K562 (cell line): ENCODE measurements around the gene TGFBR1. TPM values are rescaled to one million over a fixed set of nuclear protein-coding genes. Genes with fewer than 3 reads are reported as not detected.

ENCODE experiments used
- ADNP ChIP-seq: fragments of 200-800 bp; sonication (Bioruptor generic); IDR thresholded peaks from 2 replicates; pipeline ENCODE4 v1.6.1; 2016; ENCODE audit warnings: missing genetic modification characterization, missing compliant biosample characterization
- BRF1 ChIP-seq: IDR thresholded peaks from 3 replicates; pipeline ENCODE4 v1.6.1; 2011; ENCODE audit warnings: borderline replicate concordance, mild to moderate bottlenecking; ENCODE audit not compliant: insufficient read length; ENCODE audit errors: extremely low read depth
- EGR1 ChIP-seq: fragments of 450-650 bp; conservative IDR thresholded peaks from 2 replicates; pipeline ENCODE4 v1.6.1; 2017; ENCODE audit warnings: mild to moderate bottlenecking
- FOXK2 ChIP-seq, 2 experiments: fragments of 450-650 bp; IDR thresholded peaks in 1 of 2; conservative IDR thresholded peaks in 1 of 2; 2 replicates each; pipeline ENCODE4 v1.6.1; 2016; ENCODE audit warnings: low read depth in 2 of 2, mild to moderate bottlenecking in 1 of 2
- FOXM1 ChIP-seq, 2 experiments: fragments of 450-650 bp in 1 of 2; sonication (generic) in 1 of 2; formaldehyde crosslinking in 1 of 2; IDR thresholded peaks; 2 replicates each; pipeline versions ENCODE4 v1.6.1 to v1.9.0; 2017 to 2022; ENCODE audit warnings: low read depth in 2 of 2, mild to moderate bottlenecking in 2 of 2, missing genetic modification reagents in 1 of 2, moderate library complexity in 1 of 2
- KAT2B ChIP-seq: IDR thresholded peaks from one replicate; pipeline ENCODE4 v1.6.1; 2012; ENCODE audit warnings: low read depth, mild to moderate bottlenecking, control low read depth, inconsistent platforms, low read length, moderate library complexity
- LEF1 ChIP-seq: fragments of 450-650 bp; IDR thresholded peaks from 2 replicates; pipeline ENCODE4 v1.6.1; 2016; ENCODE audit warnings: mild to moderate bottlenecking
- MEF2D ChIP-seq: conservative IDR thresholded peaks from 2 replicates; pipeline ENCODE4 v1.6.1; 2016; ENCODE audit warnings: low read depth, missing genetic modification characterization, missing compliant biosample characterization
- NCOR1 ChIP-seq: fragments of 450-650 bp; IDR thresholded peaks from 2 replicates; pipeline ENCODE4 v1.6.1; 2016; ENCODE audit warnings: mild to moderate bottlenecking, moderate library complexity
- RFX1 ChIP-seq: fragments of 450-650 bp; IDR thresholded peaks from 2 replicates; pipeline ENCODE4 v1.6.1; 2016; ENCODE audit warnings: mild to moderate bottlenecking, moderate library complexity
- RHOXF2B ChIP-seq: fragments of 250-450 bp; sonication (Bioruptor Pico); conservative IDR thresholded peaks from 2 replicates; pipeline ENCODE4 v1.5.1; 2021
- SLC30A9 ChIP-seq: fragments of 250-450 bp; sonication (Bioruptor Pico); IDR thresholded peaks from 2 replicates; pipeline ENCODE4 v1.8.0; 2022; ENCODE audit warnings: mild to moderate bottlenecking, moderate library complexity
- SRF ChIP-seq, 2 experiments: fragments of 250-450, 450-650 bp in 1 of 2; sonication (Bioruptor Pico) in 1 of 2; sonication (generic) in 1 of 2; formaldehyde crosslinking; IDR thresholded peaks; 2 replicates each; pipeline versions ENCODE4 v1.5.0 to v1.5.1; 2020 to 2022; ENCODE audit warnings: mild to moderate bottlenecking in 1 of 2, missing genetic modification reagents in 1 of 2
- TEAD1 ChIP-seq, 2 experiments: fragments of 450-650 bp in 1 of 2; sonication (generic) in 1 of 2; formaldehyde crosslinking; IDR thresholded peaks; 2 replicates each; pipeline versions ENCODE4 v1.4.0 to v1.8.0; 2020 to 2022; ENCODE audit warnings: mild to moderate bottlenecking in 2 of 2, missing genetic modification reagents in 1 of 2
- TEAD4 ChIP-seq, 2 experiments: sonication (generic) in 1 of 2; formaldehyde crosslinking in 1 of 2; IDR thresholded peaks; 2 replicates each; pipeline versions ENCODE4 v1.6.1 to v1.8.0; 2012 to 2022; ENCODE audit warnings: borderline replicate concordance in 1 of 2, inconsistent platforms in 1 of 2, low read length in 1 of 2, mild to moderate bottlenecking in 1 of 2, missing genetic modification reagents in 1 of 2
- TRIM24 ChIP-seq, 2 experiments: fragments of 450-650 bp; IDR thresholded peaks; 2 replicates each; pipeline ENCODE4 v1.6.1; 2016
- U2AF1 ChIP-seq: fragments of 200-400 bp; formaldehyde crosslinking; optimal IDR thresholded peaks from 2 replicates; pipeline ENCODE3; 2017; ENCODE audit warnings: mild to moderate bottlenecking, low read depth, low read length, moderate library complexity
- ZNF780A ChIP-seq: fragments of 250-450 bp; sonication (Bioruptor Pico); IDR thresholded peaks from 2 replicates; pipeline ENCODE4 v1.5.0; 2021; ENCODE audit warnings: mild to moderate bottlenecking
- polyA plus RNA-seq, 8 experiments: library from polyadenylated mRNA; depleted of rRNA in 4 of 8; stranded (reverse) in 5 of 8; unstranded in 3 of 8; fragments of >200 nt; fragmentation: Nextera tagmentation in 2 of 8; fragmentation: Illumina TruSeq in 1 of 8; extraction: Ambion mirVana in 2 of 8; extraction: Trizol in 1 of 8; gene quantifications; 2 replicates each; pipeline versions ENCODE4 v1.2.1 to v1.2.3, GENCODE V29; 2011 to 2014; ENCODE audit warnings: inconsistent platforms in 1 of 8, missing spikeins in 1 of 8
- total RNA-seq, 7 experiments: library from RNA; depleted of rRNA in 6 of 7; stranded (reverse); fragments of >200 nt in 6 of 7; fragmentation: Illumina TruSeq in 2 of 7; extraction: Trizol in 2 of 7; gene quantifications; 2 replicates each; pipeline versions ENCODE4 v1.2.1 to v1.2.3, GENCODE V29; 2011 to 2021; ENCODE audit warnings: low replicate concordance in 1 of 7
- TF ChIP-seq, protein P1 (sequence below): fragments of 450-650 bp; IDR thresholded peaks from 2 replicates; pipeline ENCODE4 v1.6.1; 2014; ENCODE audit warnings: low read depth, mild to moderate bottlenecking, moderate library complexity, borderline replicate concordance
- TF ChIP-seq, protein P2 (sequence below): fragments of 250-450 bp; sonication (Bioruptor Pico); IDR thresholded peaks from 2 replicates; pipeline ENCODE4 v1.4.0; 2020
- TF ChIP-seq, protein P3 (sequence below): IDR thresholded peaks from 3 replicates; pipeline ENCODE4 v1.6.1; 2011; ENCODE audit warnings: borderline replicate concordance, mild to moderate bottlenecking; ENCODE audit not compliant: insufficient read length, insufficient read depth
- TF ChIP-seq, protein P4 (sequence below): sonication (generic); formaldehyde crosslinking; IDR thresholded peaks from 2 replicates; pipeline ENCODE4 v1.8.1; 2023; ENCODE audit warnings: mild to moderate bottlenecking, missing genetic modification reagents

TGFBR1 gene
- total and polyA plus RNA-seq, 9 of the 15 experiments (the other 6 are each of a cell fraction or from before 2014, with no cell fraction given): 15.5 to 62.4 (median 42.7) TPM

DNA sequence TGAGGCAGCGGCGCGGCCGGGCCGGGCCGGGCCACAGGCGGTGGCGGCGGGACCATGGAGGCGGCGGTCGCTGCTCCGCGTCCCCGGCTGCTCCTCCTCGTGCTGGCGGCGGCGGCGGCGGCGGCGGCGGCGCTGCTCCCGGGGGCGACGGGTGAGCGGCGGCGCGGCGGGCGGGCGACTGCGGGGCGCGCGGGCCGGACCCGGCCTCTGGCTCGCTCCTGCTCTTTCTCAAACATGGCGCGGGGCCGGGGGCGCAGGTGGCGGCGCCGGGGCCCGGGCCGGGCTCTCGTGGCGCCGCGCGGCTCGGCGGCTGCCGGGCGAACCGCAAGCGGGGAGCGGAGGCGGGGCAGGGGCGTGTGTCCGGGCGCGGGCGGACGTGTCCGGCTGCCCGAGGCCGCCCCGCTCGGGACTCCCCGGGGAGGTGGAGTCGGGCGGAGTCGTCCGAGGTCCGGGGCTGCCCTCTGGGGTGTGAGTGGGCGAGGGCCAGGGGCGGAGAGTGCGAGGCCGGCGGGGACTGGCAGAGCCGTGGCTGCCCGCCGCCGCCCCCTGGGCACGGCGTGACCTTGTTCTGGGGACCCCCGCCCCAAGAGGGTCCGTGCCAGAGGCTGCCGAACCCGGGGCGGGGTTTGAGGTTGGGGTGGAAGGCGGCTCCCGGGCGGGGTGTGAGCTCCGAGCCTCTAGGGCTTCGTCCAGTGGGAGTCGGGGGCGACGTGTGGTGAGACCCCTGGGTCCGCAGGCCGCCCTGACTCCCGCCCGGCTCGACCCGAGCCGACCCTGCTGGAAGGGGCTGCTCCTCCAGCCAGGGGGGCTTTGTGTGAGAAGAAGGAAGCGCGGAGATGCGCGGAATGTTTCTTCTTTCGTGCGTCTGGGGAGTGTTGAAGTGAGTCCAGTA, 485 bp downstream of the TGFBR1 start (continued):
- TF ChIP-seq, protein P1, sequence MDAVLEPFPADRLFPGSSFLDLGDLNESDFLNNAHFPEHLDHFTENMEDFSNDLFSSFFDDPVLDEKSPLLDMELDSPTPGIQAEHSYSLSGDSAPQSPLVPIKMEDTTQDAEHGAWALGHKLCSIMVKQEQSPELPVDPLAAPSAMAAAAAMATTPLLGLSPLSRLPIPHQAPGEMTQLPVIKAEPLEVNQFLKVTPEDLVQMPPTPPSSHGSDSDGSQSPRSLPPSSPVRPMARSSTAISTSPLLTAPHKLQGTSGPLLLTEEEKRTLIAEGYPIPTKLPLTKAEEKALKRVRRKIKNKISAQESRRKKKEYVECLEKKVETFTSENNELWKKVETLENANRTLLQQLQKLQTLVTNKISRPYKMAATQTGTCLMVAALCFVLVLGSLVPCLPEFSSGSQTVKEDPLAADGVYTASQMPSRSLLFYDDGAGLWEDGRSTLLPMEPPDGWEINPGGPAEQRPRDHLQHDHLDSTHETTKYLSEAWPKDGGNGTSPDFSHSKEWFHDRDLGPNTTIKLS: no peak
- TF ChIP-seq RHOXF2B (CRISPR knock-in tag) (no peak), KAT2B (no peak), TRIM24 (IDR thresholded peaks at IDR 0.05) (no peak), FOXM1 (IDR thresholded peaks at IDR 0.05; ENCODE audit: low read depth) (no peak), FOXM1 (CRISPR knock-in tag; IDR thresholded peaks at IDR 0.05; ENCODE audit: low read depth) (no peak), SLC30A9 (CRISPR knock-in tag) (no peak), LEF1 (no peak), MEF2D (tag) (no peak), SRF (CRISPR knock-in tag; IDR thresholded peaks at IDR 0.05) (no peak), EGR1 (peak; percentile 89), BRF1 (no peak), FOXK2 (conservative IDR thresholded peaks at IDR 0.05 in 1 of 2, IDR thresholded peaks at IDR 0.05 in 1 of 2; ENCODE audit: low read depth in 2 of 2) (no peak), U2AF1 (no peak), ADNP (no peak), ZNF780A (no peak), RFX1 (no peak), TEAD4 (IDR thresholded peaks at IDR 0.05; ENCODE audit: low read length) (no peak), TEAD4 (CRISPR knock-in tag; IDR thresholded peaks at IDR 0.05; ENCODE audit: borderline replicate concordance) (no peak), TEAD1 (CRISPR knock-in tag; IDR thresholded peaks at IDR 0.05) (no peak; a peak in 1 of 4 replicates), NCOR1 (no peak)
- TF ChIP-seq, protein P2, sequence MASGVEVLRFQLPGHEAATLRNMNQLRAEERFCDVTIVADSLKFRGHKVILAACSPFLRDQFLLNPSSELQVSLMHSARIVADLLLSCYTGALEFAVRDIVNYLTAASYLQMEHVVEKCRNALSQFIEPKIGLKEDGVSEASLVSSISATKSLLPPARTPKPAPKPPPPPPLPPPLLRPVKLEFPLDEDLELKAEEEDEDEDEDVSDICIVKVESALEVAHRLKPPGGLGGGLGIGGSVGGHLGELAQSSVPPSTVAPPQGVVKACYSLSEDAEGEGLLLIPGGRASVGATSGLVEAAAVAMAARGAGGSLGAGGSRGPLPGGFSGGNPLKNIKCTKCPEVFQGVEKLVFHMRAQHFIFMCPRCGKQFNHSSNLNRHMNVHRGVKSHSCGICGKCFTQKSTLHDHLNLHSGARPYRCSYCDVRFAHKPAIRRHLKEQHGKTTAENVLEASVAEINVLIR (CRISPR knock-in tag): no peak
- TF ChIP-seq, protein P3, sequence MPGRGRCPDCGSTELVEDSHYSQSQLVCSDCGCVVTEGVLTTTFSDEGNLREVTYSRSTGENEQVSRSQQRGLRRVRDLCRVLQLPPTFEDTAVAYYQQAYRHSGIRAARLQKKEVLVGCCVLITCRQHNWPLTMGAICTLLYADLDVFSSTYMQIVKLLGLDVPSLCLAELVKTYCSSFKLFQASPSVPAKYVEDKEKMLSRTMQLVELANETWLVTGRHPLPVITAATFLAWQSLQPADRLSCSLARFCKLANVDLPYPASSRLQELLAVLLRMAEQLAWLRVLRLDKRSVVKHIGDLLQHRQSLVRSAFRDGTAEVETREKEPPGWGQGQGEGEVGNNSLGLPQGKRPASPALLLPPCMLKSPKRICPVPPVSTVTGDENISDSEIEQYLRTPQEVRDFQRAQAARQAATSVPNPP: no peak
- TF ChIP-seq, protein P4, sequence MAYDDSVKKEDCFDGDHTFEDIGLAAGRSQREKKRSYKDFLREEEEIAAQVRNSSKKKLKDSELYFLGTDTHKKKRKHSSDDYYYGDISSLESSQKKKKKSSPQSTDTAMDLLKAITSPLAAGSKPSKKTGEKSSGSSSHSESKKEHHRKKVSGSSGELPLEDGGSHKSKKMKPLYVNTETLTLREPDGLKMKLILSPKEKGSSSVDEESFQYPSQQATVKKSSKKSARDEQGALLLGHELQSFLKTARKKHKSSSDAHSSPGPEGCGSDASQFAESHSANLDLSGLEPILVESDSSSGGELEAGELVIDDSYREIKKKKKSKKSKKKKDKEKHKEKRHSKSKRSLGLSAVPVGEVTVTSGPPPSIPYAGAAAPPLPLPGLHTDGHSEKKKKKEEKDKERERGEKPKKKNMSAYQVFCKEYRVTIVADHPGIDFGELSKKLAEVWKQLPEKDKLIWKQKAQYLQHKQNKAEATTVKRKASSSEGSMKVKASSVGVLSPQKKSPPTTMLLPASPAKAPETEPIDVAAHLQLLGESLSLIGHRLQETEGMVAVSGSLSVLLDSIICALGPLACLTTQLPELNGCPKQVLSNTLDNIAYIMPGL: no peak
